Measurements from ENCODE around the gene NLGN1.

NLGN1 gene

DNA sequence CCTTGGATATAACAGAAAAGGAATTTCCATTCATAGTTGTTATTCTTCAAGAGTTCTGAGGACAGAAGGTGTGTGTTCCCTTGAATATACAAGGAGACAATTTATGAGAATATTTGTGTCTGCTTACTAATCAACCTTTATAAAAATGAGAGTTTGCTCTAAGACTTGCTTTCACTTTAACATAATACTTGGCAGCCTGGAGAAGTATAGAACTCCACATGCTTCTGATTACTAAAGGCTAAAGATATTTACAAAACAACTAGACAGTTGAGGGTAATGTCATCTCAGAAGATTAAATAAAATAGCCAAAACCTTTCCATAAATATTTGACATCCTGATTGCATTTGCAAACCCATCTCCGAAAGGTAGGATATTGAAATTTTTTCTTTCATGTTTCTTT lies 734.5 kb downstream of the NLGN1 start:
- DNase-seq (ENCODE audit: low read depth in 1 of 2, low spot score in 1 of 2): no peak

DNA sequence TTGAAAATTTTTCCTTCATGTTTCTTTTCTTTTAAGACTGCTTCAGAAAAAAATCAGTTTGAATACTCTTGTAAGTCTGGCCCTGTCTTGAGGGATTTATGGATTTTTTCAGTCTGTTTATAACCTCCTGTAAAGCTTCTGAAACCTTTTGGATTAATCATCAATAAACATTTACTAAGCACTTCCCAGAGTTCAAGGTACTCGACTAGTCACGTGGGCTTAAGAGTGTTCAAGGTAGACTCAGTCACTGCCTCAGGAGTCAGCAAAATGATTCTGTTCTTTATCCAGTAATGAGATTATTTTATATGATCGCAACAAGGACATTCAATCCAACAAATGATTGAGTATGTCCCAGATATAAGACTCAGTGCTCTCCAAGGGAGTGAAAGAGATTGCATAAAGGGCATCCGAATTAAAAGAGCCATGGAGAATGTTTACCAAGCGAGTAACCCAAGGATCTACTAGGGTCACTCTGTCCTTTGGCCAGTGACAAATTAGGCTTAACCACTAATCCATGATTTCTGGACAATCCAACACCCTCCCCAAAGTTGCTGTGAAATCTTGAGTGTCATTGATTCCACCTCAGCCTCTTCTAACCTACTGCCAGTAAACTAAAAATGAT lies 735.0 kb downstream of the NLGN1 start:
- no peak for DNase-seq (ENCODE audit: low read depth in 1 of 2, low spot score in 1 of 2)

DNA sequence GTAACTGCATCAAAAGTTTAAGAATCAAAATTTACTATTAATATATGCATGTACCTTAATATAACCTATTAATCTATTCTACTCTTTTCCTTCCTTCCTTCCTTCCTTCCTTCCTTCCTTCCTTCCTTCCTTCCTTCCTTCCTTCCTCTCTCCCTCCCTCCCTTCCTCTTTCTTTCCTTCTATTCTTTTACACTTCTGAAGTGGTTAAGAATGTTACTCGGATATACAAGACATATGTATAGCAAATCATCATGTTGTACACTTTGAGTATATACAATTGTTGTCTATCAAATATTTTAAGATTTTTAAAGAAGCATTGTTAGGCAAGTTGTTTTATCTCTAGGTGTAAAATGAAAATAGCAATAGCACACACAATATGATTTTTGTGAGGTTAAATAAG lies 748.5 kb downstream of the NLGN1 start:
- DNase-seq (ENCODE audit: low read depth in 1 of 2, low spot score in 1 of 2): no peak

DNA sequence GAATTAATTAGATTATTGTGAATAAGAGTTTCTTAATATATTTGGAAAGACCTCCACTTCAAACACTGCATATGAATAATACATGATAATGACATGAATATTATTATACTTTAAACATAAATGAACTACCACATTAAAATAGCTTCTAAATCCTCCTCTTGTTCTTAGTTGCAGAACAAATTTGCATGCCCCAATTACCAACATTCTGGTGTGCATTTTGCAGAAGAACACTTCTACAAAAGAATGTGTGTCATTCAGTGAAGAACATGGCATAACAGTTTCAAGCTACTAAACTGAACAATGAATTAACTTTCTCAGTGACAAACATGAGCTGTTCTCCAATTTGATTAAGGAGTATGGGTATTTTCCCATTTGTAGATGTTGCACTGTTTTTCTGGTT lies 750.3 kb downstream of the NLGN1 start:
- DNase-seq (ENCODE audit: low read depth in 1 of 2, low spot score in 1 of 2): no peak

DNA sequence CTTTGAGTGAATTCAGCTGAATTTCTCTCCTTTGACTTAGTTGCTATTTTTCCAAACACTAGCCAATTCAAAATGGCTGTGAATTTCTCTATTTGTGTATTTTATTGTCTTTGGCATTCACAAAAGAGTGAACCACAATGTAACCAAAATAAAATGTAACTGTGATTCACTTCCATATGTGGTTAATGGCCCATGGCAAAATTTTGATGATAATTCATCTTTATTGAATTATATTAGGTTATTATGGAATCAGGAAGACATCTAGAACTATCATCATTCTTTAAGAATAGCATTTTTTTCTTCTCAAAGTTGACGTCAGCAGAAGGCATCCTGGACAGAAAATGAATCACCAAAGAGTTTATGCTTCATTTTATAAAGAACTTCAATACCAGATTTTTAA lies 756.3 kb downstream of the NLGN1 start:
- DNase-seq (ENCODE audit: low read depth in 1 of 2, low spot score in 1 of 2): no peak

DNA sequence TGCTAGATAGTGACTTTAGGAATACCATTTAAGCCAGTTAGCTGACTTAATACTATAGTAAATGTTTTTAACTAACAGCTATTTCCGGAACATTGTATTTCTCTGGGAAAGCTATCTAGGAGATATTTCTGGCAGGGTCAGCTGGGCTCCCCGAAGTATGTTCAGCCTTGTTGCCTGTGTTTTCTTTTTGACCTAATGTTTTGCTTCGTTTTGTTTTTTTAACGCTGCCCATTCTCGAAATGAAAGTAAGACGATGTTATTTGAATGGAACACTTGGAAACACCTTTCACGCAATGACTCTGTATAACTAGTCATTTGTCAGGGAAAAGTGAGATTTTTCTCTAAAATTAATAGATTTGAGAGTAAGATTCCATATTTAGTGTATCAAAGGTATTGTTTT lies 758.7 kb downstream of the NLGN1 start:
- DNase-seq (ENCODE audit: low read depth in 1 of 2, low spot score in 1 of 2): no peak

DNA sequence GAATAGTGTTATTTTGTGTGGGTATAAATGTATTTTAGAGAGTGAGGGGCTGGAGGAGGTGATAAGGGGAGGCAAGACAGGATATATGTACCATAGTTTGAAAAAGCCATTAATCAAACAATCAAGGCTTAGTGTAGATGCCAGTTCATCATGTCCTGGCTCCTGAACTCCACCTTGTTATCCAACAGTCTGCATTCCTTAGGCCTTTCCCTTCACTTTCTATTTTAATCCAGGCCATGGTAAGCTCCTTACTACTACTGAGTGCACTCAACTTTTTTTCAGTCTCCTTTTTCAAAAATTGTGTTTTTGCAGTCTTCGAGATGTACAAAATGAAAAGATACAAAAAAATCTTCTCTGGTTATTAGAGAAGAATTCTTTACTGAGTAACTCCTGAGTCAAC lies 761.1 kb downstream of the NLGN1 start:
- DNase-seq (ENCODE audit: low read depth in 1 of 2, low spot score in 1 of 2): no peak

DNA sequence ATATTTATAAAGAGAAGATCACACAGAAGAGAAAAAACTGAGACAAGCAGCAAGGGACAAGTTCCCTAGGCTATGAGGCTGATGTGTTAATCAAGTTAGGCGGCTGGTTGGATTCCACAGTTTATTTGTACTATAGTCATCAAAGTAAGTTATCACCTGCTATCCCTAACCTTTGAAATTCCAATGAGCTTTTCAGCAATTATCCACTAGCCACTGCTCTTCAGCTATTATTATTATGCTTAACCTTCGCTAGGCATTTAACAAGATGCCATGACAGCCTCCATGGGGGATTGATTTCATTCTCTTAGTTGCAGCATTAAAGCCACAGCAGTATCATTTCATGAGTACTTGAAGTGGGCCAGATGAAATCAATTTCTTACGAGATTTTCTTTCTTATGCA lies 762.1 kb downstream of the NLGN1 start:
- no peak for DNase-seq (ENCODE audit: low read depth in 1 of 2, low spot score in 1 of 2)

DNA sequence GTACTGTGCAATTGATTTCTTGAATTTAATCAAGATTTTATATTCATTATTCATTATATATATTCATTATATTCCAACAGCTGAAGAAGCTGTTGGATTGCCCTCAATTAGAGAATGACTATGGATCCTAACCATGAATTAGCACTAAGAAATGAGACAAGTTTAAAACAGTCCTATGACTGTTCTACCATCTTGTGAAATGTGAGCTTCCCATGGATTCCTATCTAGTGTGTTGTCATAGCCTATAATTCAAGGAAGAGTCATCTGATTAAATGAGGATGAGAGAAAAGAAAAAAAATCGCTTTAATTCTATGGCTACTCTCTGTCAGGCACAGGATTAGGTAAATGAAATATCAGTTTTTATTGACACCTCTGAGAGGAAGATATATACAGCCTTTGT lies 765.0 kb downstream of the NLGN1 start:
- DNase-seq (ENCODE audit: low read depth in 1 of 2, low spot score in 1 of 2): no peak

DNA sequence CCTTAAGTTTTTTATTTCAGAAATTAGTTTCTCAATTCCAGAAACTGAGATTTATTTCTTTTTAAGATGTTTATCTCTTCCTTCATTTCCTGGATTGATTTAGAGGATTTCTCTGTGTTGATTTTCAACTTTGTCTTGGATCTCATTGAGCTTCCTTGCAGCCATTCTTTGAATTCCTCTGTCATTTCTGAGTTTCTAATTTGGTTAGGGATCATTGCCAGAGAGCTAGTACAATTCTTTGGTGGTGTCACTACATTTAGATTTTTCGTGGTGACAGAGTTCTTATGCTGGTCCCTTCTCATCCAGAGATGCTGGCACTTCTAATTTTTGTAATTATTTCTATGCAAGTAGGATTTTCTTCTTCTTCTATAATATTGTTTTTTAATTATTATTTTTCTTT lies 770.5 kb downstream of the NLGN1 start:
- DNase-seq (ENCODE audit: low read depth in 1 of 2, low spot score in 1 of 2): no peak

DNA sequence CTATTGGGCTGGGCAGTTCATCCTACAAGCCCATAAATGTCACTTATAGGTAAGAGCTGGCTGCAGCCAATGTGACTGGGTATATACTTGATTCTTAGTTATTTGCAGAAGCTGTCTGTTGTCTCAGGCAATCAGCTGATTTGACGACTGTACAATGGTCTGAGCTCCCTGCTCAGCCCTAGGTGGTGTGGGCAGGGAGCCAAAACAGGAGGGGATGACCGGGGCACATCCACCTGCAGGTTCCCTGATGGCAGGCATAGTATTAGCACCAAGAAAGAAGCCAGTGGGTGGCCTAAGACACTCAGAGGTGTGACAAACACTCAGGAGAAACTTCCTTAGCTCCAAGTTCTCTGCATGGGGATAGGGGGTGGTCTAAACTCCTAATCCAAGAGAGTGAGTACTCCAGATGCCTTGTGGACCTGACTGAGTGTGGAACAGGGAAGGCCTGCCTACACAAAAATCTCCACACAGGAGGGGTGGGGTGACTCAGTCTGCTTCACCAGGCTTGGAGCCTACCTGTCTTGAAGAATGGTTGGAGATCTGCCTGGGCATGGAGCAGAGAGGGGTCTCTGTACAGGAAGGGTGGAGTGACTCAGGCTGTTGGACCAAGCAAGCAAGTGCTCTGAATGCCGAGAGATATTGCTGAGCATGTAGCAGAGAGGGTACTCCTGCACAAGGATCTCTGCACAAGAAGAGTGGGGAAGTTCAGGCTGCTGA lies 771.2 kb downstream of the NLGN1 start:
- no peak for DNase-seq (ENCODE audit: low read depth in 1 of 2, low spot score in 1 of 2)

DNA sequence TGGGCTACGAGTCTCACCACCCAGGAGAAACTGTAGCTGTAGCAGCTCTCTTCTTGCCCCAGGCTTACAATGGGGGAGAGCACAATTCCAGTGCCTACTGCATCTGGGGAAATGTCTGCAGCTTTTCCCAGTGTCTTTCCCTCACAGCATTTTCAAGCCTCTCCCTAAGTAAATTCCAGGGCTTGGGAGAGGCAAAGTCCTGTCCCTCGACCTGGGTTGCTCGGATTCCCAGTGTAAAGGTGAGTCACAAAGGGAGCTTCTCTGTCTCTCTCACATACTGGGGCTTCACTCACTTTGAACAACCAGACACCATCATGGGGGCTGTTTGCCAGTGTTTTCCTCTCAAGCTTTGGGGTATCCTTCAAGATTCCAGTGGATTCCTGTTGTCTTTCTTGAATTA lies 772.2 kb downstream of the NLGN1 start:
- DNase-seq (ENCODE audit: low read depth in 1 of 2, low spot score in 1 of 2): no peak

DNA sequence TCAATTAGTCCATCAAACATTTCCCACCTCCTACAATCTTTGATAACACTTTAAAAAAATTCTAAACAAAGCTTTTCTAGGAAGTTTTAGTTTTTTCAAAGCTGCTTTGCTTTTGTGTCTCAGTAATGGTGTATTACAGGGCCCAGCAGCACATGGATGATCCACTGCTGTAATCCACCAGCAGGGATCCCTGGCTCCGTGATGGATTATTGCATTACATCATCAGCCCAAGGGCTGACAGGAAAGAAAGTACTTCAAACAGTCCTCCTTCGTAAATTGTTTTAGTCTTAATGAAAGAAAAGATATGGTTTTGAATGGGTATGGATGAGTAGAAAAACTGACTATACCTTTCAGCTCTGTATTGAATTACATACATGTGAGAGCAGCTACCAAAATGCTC lies 772.7 kb downstream of the NLGN1 start:
- DNase-seq (ENCODE audit: low read depth in 1 of 2, low spot score in 1 of 2): no peak

DNA sequence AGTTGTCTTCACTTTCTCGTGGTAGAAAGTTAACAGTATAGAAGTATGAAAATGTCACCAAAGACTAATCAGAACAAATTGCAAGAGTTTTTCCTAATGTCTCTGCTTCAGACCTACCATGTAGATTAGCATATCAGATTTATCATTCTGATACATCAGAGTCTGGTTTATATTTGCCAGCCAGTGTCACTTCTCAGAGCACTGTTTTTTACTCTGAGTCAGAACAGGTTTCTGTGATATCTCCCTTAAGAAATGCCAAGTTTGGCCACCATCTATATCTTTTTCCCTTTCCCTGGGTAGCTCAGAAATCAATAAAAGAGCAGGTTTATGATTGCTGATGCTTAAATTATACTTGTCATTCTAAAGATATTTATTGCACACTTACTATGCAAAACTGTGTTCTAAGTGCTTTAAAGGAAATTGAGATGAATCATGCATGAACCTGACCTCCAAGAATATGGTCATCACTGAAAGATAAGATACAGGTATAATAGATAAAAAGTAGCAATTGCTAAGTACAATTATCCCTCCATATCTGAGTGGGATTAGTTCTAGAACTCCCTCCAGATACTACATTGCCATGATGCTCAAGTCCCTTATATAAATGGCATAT lies 788.9 kb downstream of the NLGN1 start:
- DNase-seq (ENCODE audit: low read depth in 1 of 2, low spot score in 1 of 2): no peak

DNA sequence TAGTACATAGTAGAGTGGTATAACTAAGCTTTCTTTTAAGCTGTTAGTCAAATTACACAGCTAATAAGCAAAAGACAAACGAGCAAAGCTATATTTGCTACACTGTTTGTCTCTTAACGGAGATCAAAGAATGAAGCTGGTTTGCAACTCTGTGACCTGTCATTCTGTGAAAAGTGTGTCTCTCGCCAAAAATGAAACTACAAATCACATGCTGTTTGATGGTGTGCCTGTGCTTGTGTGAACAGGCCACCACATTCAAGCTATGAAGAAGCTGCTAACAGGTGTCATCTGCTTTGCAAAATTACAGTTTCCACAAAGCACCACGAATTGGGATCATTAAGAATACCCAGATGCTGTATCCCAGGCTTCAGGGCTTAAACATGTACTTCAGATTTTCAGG lies 793.8 kb downstream of the NLGN1 start:
- no peak for DNase-seq (ENCODE audit: low read depth in 1 of 2, low spot score in 1 of 2)

DNA sequence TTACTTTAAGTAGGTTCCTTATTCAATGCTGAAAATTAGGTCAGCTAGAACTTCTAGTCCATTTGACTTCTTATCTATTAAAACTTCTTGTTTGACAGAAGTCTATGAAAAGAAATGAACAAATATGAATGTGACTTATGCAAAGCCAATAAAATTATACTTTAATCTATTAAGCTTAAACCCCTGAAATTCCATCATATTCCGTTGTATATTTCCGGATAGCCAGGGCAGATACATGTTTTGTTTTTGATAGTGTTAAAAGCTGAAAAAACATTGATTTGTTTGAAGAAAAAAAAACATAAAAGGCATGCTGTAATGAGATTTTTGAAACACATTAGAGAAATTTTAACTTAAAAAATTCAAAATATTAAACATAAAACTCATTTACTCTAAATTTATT lies 794.4 kb downstream of the NLGN1 start:
- DNase-seq (ENCODE audit: low read depth in 1 of 2, low spot score in 1 of 2): no peak

DNA sequence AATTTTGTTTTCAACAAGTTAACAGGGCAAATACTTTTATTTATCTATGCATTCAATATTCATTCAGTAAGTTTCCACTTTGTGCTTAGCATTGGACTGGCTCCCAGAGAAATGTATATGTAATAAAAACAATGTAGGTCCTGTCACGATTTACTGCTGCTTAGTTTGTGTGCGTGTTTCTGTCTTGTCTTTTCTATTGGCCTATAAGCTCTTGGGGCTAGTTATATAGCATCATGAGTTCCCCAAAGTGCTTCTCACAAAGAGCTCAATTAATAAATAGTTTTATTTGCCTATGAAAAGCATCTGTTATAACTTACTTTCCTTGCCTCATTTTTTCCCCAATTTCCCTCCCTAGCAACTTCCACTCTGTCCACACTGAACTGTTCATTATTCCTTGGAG lies 794.9 kb downstream of the NLGN1 start:
- DNase-seq (ENCODE audit: low read depth in 1 of 2, low spot score in 1 of 2): no peak

DNA sequence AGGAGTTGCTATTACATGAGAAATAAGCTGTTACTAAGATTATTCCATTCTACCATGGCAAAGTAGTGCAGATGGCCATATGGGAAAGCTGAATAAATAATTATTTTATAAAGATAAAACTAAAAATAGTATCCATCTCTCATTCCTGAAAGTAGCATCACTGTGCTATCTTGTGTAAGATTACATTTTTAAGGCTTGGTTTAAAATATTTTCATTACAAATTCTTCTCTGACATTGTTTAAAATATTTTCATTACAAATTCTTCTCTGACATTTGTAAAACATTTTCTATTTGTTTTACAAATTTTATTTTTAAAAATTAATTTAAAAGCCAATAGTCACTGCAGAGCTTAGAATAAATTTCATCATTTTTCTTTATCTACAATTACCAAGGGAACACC lies 796.1 kb downstream of the NLGN1 start:
- DNase-seq (ENCODE audit: low read depth in 1 of 2, low spot score in 1 of 2): no peak

DNA sequence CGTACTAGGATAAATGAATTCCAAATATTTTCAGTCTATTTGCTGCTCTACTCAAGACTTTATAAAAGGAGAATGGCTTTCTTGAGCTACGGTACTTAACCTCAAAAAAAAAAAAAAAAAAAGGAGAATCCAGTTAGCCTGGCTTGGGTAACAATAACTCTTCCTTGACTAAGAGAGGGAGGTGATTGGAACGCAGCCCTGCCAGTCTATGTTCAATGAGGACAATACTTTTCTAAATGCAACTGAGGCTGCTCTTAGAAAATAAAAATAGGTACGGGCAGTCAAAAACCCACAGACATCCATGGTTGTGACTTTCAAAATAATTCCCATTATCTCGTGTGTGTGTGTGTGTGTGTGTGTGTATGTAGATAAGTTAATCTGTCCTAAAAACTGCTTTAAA lies 799.9 kb downstream of the NLGN1 start:
- DNase-seq (ENCODE audit: low read depth in 1 of 2, low spot score in 1 of 2): no peak

DNA sequence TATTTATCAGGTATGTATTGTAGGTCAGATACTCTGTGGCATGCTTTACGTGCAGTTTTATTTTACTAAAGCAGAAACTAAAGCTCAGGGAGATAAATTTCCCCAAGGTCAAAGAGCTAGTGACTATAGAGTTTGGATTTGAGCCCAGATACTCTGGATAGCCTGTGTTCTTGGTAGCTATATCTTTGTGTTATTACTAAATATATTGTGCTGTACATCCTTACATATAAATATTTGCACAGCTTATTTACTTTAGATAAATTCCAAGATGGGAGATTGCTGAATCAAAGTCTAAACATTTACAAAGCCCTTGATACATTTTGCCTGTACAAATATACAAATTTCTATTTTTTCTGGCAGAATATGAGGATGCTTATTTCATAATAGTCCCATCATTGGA lies 800.7 kb downstream of the NLGN1 start:
- DNase-seq (ENCODE audit: low read depth in 1 of 2, low spot score in 1 of 2): no peak

DNA sequence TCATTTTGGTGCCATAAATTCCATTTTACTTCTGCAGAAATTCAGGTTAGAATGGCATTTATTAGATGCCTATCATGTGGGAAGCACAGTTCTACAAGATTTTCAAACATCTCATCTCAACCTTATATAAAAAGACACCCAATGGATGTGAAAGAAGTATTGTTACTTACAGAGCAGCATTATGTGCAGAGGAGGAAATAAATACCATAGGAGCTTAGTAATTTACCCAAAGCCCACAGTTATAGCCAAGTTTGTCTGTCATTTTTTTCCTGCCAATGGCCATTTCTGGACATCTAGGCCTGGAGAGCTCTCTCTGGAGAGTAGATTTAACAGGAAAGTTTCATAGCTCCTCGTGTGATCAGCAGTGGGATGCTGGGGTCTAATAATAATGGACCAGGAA lies 802.2 kb downstream of the NLGN1 start:
- DNase-seq (ENCODE audit: low read depth in 1 of 2, low spot score in 1 of 2): no peak

DNA sequence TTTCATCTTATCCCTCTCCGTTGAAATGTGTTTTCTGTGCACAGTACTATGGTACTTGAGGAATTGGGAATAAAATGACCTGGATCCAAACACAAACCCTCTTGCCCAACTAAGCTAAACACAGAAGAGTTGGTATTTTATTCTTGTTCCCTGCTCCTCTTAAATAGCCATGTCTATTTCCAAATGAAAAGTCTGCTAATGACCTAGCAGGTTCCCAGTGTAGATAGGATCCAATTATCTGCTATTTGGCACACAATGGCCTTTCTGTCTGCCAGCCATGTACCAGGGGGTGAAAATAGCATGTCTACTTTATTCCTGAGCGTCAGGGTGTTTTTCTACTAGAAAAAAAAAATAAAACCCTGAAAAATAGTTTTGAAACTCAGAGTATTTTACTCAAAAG lies 804.6 kb downstream of the NLGN1 start:
- DNase-seq (ENCODE audit: low read depth in 1 of 2, low spot score in 1 of 2): no peak

DNA sequence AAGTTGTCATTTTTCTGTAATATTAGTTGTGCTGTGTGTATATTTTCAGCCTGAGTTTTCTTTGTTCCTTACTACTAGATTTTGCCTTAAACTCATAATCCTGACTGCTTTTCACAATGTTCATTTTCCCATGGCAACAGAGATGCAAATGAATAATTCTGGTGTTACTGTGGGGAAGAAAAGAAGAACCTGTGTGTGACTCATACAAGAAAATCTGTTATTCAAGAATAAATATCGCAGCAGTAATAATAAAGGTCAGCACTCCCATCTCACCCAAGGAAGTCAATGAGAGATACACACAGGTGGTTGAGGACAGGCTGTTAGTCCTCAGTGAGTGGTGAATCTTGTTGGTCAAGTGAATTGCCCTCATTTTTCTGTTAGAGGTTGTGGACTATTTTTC lies 805.0 kb downstream of the NLGN1 start:
- no peak for DNase-seq (ENCODE audit: low read depth in 1 of 2, low spot score in 1 of 2)

Data from activated CD4-positive, alpha-beta T cell treated with anti-CD3 and anti-CD28 coated beads, Interleukin-2, amount 50 U/mL, for 24 hours (primary cell).